H9 (cell line): ENCODE results near the gene PDXDC1. TPM values are rescaled to one million over a fixed set of nuclear protein-coding genes. Genes with fewer than 3 reads are reported as not detected.
"Not testable (repeated sequence)": the region's sequence is repeated elsewhere in the genome, so short reads cannot be mapped to it uniquely, and the experiment has no call there.

Experiments used
- DNase-seq: peaks from one replicate; pipeline ENCODE4 v3.0.0-alpha.2; 2017
- H2AFZ ChIP-seq: one replicate; pipeline ENCODE4 v1.6.1; 2013; ENCODE audit warnings: mild to moderate bottlenecking, low read length, control low read depth, moderate library complexity
- H2AK5ac ChIP-seq: 2 replicates; pipeline ENCODE4 v1.6.1; 2013; ENCODE audit warnings: low read length, control low read depth, mixed read lengths; ENCODE audit not compliant: insufficient read length
- H2BK120ac ChIP-seq: one replicate; pipeline ENCODE4 v1.6.1; 2013; ENCODE audit warnings: low read depth, mild to moderate bottlenecking, low read length, control low read depth, inconsistent platforms; ENCODE audit not compliant: poor library complexity, severe bottlenecking
- H2BK12ac ChIP-seq: 2 replicates; pipeline ENCODE4 v1.6.1; 2013; ENCODE audit warnings: low read length, control low read depth, mixed read lengths, low read depth; ENCODE audit not compliant: insufficient read length
- H2BK15ac ChIP-seq: 2 replicates; pipeline ENCODE4 v1.6.1; 2013; ENCODE audit warnings: low read depth, low read length, control low read depth
- H2BK20ac ChIP-seq: one replicate; pipeline ENCODE4 v1.6.1; 2013; ENCODE audit warnings: low read depth, mild to moderate bottlenecking, low read length, control low read depth, inconsistent platforms; ENCODE audit not compliant: poor library complexity, severe bottlenecking
- H2BK5ac ChIP-seq: 2 replicates; pipeline ENCODE4 v1.6.1; 2013; ENCODE audit warnings: low read length, control low read depth, mixed read lengths; ENCODE audit not compliant: insufficient read length
- H3K14ac ChIP-seq: 2 replicates; pipeline ENCODE4 v1.6.1; 2013; ENCODE audit warnings: low read length, control low read depth; ENCODE audit not compliant: insufficient read depth
- H3K18ac ChIP-seq: 2 replicates; pipeline ENCODE4 v1.6.1; 2013; ENCODE audit warnings: low read depth, mild to moderate bottlenecking, mixed read lengths, low read length, control low read depth; ENCODE audit not compliant: insufficient read length
- H3K23ac ChIP-seq: 2 replicates; pipeline ENCODE4 v1.6.1; 2013; ENCODE audit warnings: low read length, control low read depth, mixed read lengths, low read depth; ENCODE audit not compliant: insufficient read length
- H3K23me2 ChIP-seq: 2 replicates; pipeline ENCODE4 v1.6.1; 2013; ENCODE audit warnings: low read depth, mild to moderate bottlenecking, mixed read lengths, low read length, control low read depth; ENCODE audit not compliant: insufficient read length, poor library complexity, severe bottlenecking
- H3K27ac ChIP-seq: 2 replicates; pipeline ENCODE4 v1.5.1; 2013; ENCODE audit warnings: low read length, control low read depth, mixed read lengths, low read depth; ENCODE audit not compliant: insufficient read length
- H3K27me3 ChIP-seq: 2 replicates; pipeline ENCODE4 v1.6.1; 2013; ENCODE audit warnings: low read length, control low read depth, inconsistent platforms; ENCODE audit not compliant: insufficient read depth
- H3K4ac ChIP-seq: 2 replicates; pipeline ENCODE4 v1.6.1; 2013; ENCODE audit warnings: low read depth, mild to moderate bottlenecking, control low read depth, inconsistent platforms, low read length, moderate library complexity
- H3K4me1 ChIP-seq: 2 replicates; pipeline ENCODE4 v1.6.1; 2013; ENCODE audit warnings: low read length, control low read depth, inconsistent platforms; ENCODE audit not compliant: insufficient read depth
- H3K4me2 ChIP-seq: 2 replicates; pipeline ENCODE4 v1.6.1; 2013; ENCODE audit warnings: low read length, control low read depth, mixed read lengths; ENCODE audit not compliant: insufficient read length, insufficient read depth
- H3K56ac ChIP-seq: 2 replicates; pipeline ENCODE4 v1.6.1; 2013; ENCODE audit warnings: low read depth, mild to moderate bottlenecking, mixed read lengths, low read length, control low read depth; ENCODE audit not compliant: insufficient read length
- H3K79me1 ChIP-seq: 2 replicates; pipeline ENCODE4 v1.6.1; 2013; ENCODE audit warnings: low read depth, mild to moderate bottlenecking, moderate library complexity, low read length, control low read depth, inconsistent platforms; ENCODE audit not compliant: insufficient read depth, poor library complexity, severe bottlenecking
- H3K79me2 ChIP-seq: 2 replicates; pipeline ENCODE4 v1.6.1; 2013; ENCODE audit warnings: low read length, control low read depth, inconsistent platforms; ENCODE audit not compliant: insufficient read depth
- H3K9ac ChIP-seq: 2 replicates; pipeline ENCODE4 v1.6.1; 2013; ENCODE audit warnings: low read length, control low read depth, mixed read lengths; ENCODE audit not compliant: insufficient read length; ENCODE audit errors: extremely low read depth
- H3K9me3 ChIP-seq: one replicate; pipeline ENCODE4 v1.6.1; 2013; ENCODE audit warnings: low read depth, low read length, inconsistent platforms; ENCODE audit not compliant: control insufficient read depth
- H3T11ph ChIP-seq: one replicate; pipeline ENCODE4 v1.6.1; 2013; ENCODE audit warnings: mild to moderate bottlenecking, low read length, control low read depth, inconsistent platforms
- H4K20me1 ChIP-seq: one replicate; pipeline ENCODE4 v1.6.1; 2013; ENCODE audit not compliant: control insufficient read depth, insufficient read length, insufficient read depth
- H4K5ac ChIP-seq: 2 replicates; pipeline ENCODE4 v1.6.1; 2013; ENCODE audit warnings: low read depth, mild to moderate bottlenecking, mixed read lengths, low read length, control low read depth; ENCODE audit not compliant: insufficient read length
- H4K8ac ChIP-seq: replicated peaks from 2 replicates; pipeline ENCODE4 v1.6.1; 2013; ENCODE audit warnings: low read length, control low read depth, mixed read lengths, low read depth; ENCODE audit not compliant: insufficient read length
- H4K91ac ChIP-seq: 2 replicates; pipeline ENCODE4 v1.6.1; 2013; ENCODE audit warnings: low read depth, mild to moderate bottlenecking, moderate library complexity, mixed read lengths, low read length, control low read depth; ENCODE audit not compliant: insufficient read length
- H3K27ac Mint-ChIP-seq, 3 experiments: 2 replicates in 2 of 3; 3 replicates in 1 of 3; pipeline ENCODE4 v1.8.0; 2020 to 2021; ENCODE audit warnings: mixed read lengths in 3 of 3, mild to moderate bottlenecking in 1 of 3, moderate library complexity in 1 of 3
- H3K27me3 Mint-ChIP-seq: 2 replicates; pipeline ENCODE4 v1.8.0; 2021; ENCODE audit warnings: low read depth, mild to moderate bottlenecking, moderate library complexity, mixed read lengths
- H3K36me3 Mint-ChIP-seq, 3 experiments: 2 replicates in 2 of 3; 3 replicates in 1 of 3; pipeline ENCODE4 v1.8.0; 2020 to 2021; ENCODE audit warnings: low read depth in 3 of 3, mixed read lengths in 3 of 3; ENCODE audit not compliant: insufficient read depth in 1 of 3
- H3K4me1 Mint-ChIP-seq, 2 experiments: 2 replicates each; pipeline ENCODE4 v1.8.0; 2020; ENCODE audit warnings: mixed read lengths in 2 of 2
- H3K4me3 Mint-ChIP-seq, 2 experiments: 2 replicates in 1 of 2; 3 replicates in 1 of 2; pipeline ENCODE4 v1.8.0; 2020 to 2021; ENCODE audit warnings: mild to moderate bottlenecking in 2 of 2, mixed read lengths in 2 of 2, moderate library complexity in 1 of 2
- H3K9me3 Mint-ChIP-seq, 2 experiments: 2 replicates in 1 of 2; 3 replicates in 1 of 2; pipeline ENCODE4 v1.8.0; 2020; ENCODE audit warnings: mild to moderate bottlenecking in 2 of 2, mixed read lengths in 2 of 2, moderate library complexity in 1 of 2
- WGBS: extraction: QIAGEN DNeasy Blood & Tissue Kit; methylation state at CpG from one replicate; pipeline ENCODE4 v1.1.7; 2013; ENCODE audit warnings: missing lambda C conversion rate, low lambda C conversion rate, mixed read lengths; ENCODE audit not compliant: insufficient read length; ENCODE audit errors: extremely low coverage; 5-methylcytosine and 5-hydroxymethylcytosine counted together
- total RNA-seq: library from RNA; stranded (reverse); gene quantifications from 2 replicates; pipeline ENCODE4 v1.2.1, GENCODE V29; 2021

Gene PDXDC1
- total RNA-seq, 1 experiment from 2014 or later: 112 TPM

GRCh38 chr16:15071013-15071412 is 96.2 kb downstream of the PDXDC1 start:
- H3K4ac ChIP-seq, H3K56ac ChIP-seq, H2AK5ac ChIP-seq, H3K4me2 ChIP-seq, H3K27me3 ChIP-seq, H3K23me2 ChIP-seq, H3K27me3 Mint-ChIP-seq, H3K27ac ChIP-seq, H4K91ac ChIP-seq, H2AFZ ChIP-seq, H3K18ac ChIP-seq, H4K5ac ChIP-seq, H2BK5ac ChIP-seq, H2BK12ac ChIP-seq, H3K79me2 ChIP-seq, H2BK15ac ChIP-seq, H4K20me1 ChIP-seq, H3K9me3 ChIP-seq, H3K79me1 ChIP-seq, H3K14ac ChIP-seq, H3K9me3 Mint-ChIP-seq, H2BK120ac ChIP-seq, H3T11ph ChIP-seq, H3K9ac ChIP-seq, H3K27ac Mint-ChIP-seq, DNase-seq, H3K23ac ChIP-seq, H4K8ac ChIP-seq, H2BK20ac ChIP-seq, H3K4me1 Mint-ChIP-seq, H3K4me1 ChIP-seq, H3K4me3 Mint-ChIP-seq: not testable (repeated sequence)
- WGBS: no CpG with 5 or more reads among the region's 4 CpGs
- peaks cover 26 to 79% (median 67%) of the 10 kb centered on the region in 3 experiments for H3K36me3 Mint-ChIP-seq
